GM23338 (cell line): ENCODE results near the gene HHAT. TPM values are rescaled to one million over a fixed set of nuclear protein-coding genes. Genes with fewer than 3 reads are reported as not detected.

ENCODE experiments used
- ATAC-seq: fragments of 200-7000 bp; cut with Tn5 transposase; 3 replicates; pipeline ENCODE4 v1.9.1; 2020
- DNase-seq: peaks from one replicate; pipeline ENCODE4 v3.0.0-alpha.2; 2015; ENCODE audit warnings: low spot score
- H2AFZ ChIP-seq: fragments of 200-600 bp; sonication (generic); 2 replicates; pipeline ENCODE4 v1.8.0; 2016; ENCODE audit warnings: antibody characterized with exemption, mild to moderate bottlenecking, moderate library complexity
- H3F3A ChIP-seq: fragments of 200-600 bp; sonication (generic); replicated peaks from 2 replicates; pipeline ENCODE4 v1.8.0; 2017; ENCODE audit warnings: antibody characterized with exemption, mixed run types, low read depth
- H3K27ac ChIP-seq: fragments of 200-600 bp; sonication (generic); 2 replicates; pipeline ENCODE4 v1.6.1; 2016; ENCODE audit warnings: low read depth
- H3K27me3 ChIP-seq: fragments of 200-600 bp; sonication (generic); 2 replicates; pipeline ENCODE4 v1.8.0; 2016; ENCODE audit warnings: mild to moderate bottlenecking, mixed run types, moderate library complexity; ENCODE audit not compliant: insufficient read depth
- H3K36me3 ChIP-seq: fragments of 200-600 bp; sonication (generic); 2 replicates; pipeline ENCODE4 v1.8.0; 2016; ENCODE audit warnings: mild to moderate bottlenecking; ENCODE audit not compliant: insufficient read depth
- H3K4me1 ChIP-seq: fragments of 200-600 bp; sonication (generic); 2 replicates; pipeline ENCODE4 v1.8.0; 2016; ENCODE audit warnings: mild to moderate bottlenecking, moderate library complexity; ENCODE audit not compliant: insufficient read depth
- H3K4me2 ChIP-seq: fragments of 200-600 bp; sonication (generic); 2 replicates; pipeline ENCODE4 v1.7.1; 2017; ENCODE audit warnings: mixed run types
- H3K4me3 ChIP-seq: fragments of 200-600 bp; sonication (generic); 2 replicates; pipeline ENCODE4 v1.6.1; 2016; ENCODE audit warnings: mixed run types
- H3K79me2 ChIP-seq: fragments of 200-600 bp; sonication (generic); replicated peaks from 2 replicates; pipeline ENCODE4 v1.8.0; 2017; ENCODE audit warnings: mild to moderate bottlenecking; ENCODE audit not compliant: insufficient read depth
- H3K9me2 ChIP-seq: fragments of 200-600 bp; sonication (generic); 2 replicates; pipeline ENCODE4 v1.8.0; 2017; ENCODE audit not compliant: insufficient read depth
- H4K20me1 ChIP-seq: fragments of 200-600 bp; sonication (generic); replicated peaks from 2 replicates; pipeline ENCODE4 v1.8.0; 2017; ENCODE audit warnings: mild to moderate bottlenecking; ENCODE audit not compliant: insufficient read depth
- H3K27ac Mint-ChIP-seq: 2 replicates; pipeline ENCODE4 v1.8.0; 2020; ENCODE audit warnings: inconsistent platforms, mild to moderate bottlenecking, moderate library complexity, mixed read lengths
- H3K27me3 Mint-ChIP-seq: 3 replicates; pipeline ENCODE4 v1.8.0; 2022; ENCODE audit warnings: low read depth, mild to moderate bottlenecking, moderate library complexity, mixed read lengths, inconsistent platforms; ENCODE audit not compliant: insufficient read depth, poor library complexity
- H3K36me3 Mint-ChIP-seq: 3 replicates; pipeline ENCODE4 v1.8.0; 2021; ENCODE audit warnings: low read depth, mild to moderate bottlenecking, inconsistent platforms, moderate library complexity, mixed read lengths
- H3K4me1 Mint-ChIP-seq: 3 replicates; pipeline ENCODE4 v1.8.0; 2020; ENCODE audit warnings: mild to moderate bottlenecking, inconsistent platforms, mixed read lengths
- H3K4me3 Mint-ChIP-seq: 3 replicates; pipeline ENCODE4 v1.8.0; 2021; ENCODE audit warnings: moderate library complexity, mild to moderate bottlenecking, inconsistent platforms, mixed read lengths
- H3K9me3 Mint-ChIP-seq: 3 replicates; pipeline ENCODE4 v1.8.0; 2020; ENCODE audit warnings: moderate library complexity, mild to moderate bottlenecking, inconsistent platforms, mixed read lengths
- CREB1 ChIP-seq: fragments of 250-450 bp; sonication (Bioruptor Pico); IDR thresholded peaks from 2 replicates; pipeline ENCODE4 v1.5.0; 2020; ENCODE audit warnings: low read depth, mild to moderate bottlenecking, moderate library complexity
- ETS1 ChIP-seq: IDR thresholded peaks from 2 replicates; pipeline ENCODE4 v1.6.1; 2016; ENCODE audit warnings: antibody characterized with exemption
- EZH2 ChIP-seq: fragments of 200-600 bp; sonication (generic); IDR thresholded peaks from one replicate; pipeline ENCODE4 v1.8.0; 2017; ENCODE audit warnings: antibody characterized with exemption, mild to moderate bottlenecking, low read depth; ENCODE audit not compliant: unreplicated experiment
- EZH2phosphoT487 ChIP-seq: fragments of 200-600 bp; sonication (generic); IDR thresholded peaks from one replicate; pipeline ENCODE4 v1.8.1; 2018; ENCODE audit warnings: antibody characterized with exemption; ENCODE audit not compliant: unreplicated experiment
- JUNB ChIP-seq: IDR thresholded peaks from one replicate; pipeline ENCODE4 v1.6.1; 2016; ENCODE audit warnings: antibody characterized with exemption; ENCODE audit not compliant: unreplicated experiment
- NANOG ChIP-seq: IDR thresholded peaks from 2 replicates; pipeline ENCODE4 v1.6.1; 2016; ENCODE audit warnings: antibody characterized with exemption, borderline replicate concordance
- POLR2AphosphoS5 ChIP-seq: IDR thresholded peaks from 2 replicates; pipeline ENCODE4 v1.6.1; 2016; ENCODE audit warnings: antibody characterized with exemption, low read depth
- STAT1 ChIP-seq: IDR thresholded peaks from one replicate; pipeline ENCODE4 v1.6.1; 2016; ENCODE audit warnings: antibody characterized with exemption; ENCODE audit not compliant: unreplicated experiment
- ZNF114 ChIP-seq: fragments of 250-450 bp; sonication (Bioruptor Pico); IDR thresholded peaks from 2 replicates; pipeline ENCODE4 v1.5.0; 2020; ENCODE audit warnings: mild to moderate bottlenecking, moderate library complexity
- ZNF331 ChIP-seq: fragments of 250-450 bp; sonication (Bioruptor Pico); IDR thresholded peaks from 2 replicates; pipeline ENCODE4 v1.5.0; 2020; ENCODE audit warnings: low read depth, mild to moderate bottlenecking, moderate library complexity
- polyA plus RNA-seq: library from polyadenylated mRNA; unstranded; fragments of >200 nt; fragmentation: Nextera tagmentation; extraction: Ambion mirVana; gene quantifications from 2 replicates; pipeline ENCODE4 v1.2.1, GENCODE V29; 2016
- total RNA-seq: library from RNA; depleted of rRNA; stranded (reverse); fragments of >200 nt; shearing (Covaris generic); gene quantifications from 2 replicates; pipeline ENCODE4 v1.2.3, GENCODE V29; 2014
- TF ChIP-seq, protein P1 (sequence below), 2 experiments: fragments of 200-600 bp in 1 of 2; sonication (generic) in 1 of 2; conservative IDR thresholded peaks; 2 replicates each; pipeline versions ENCODE4 v1.5.1 to v1.6.1; 2016 to 2017; ENCODE audit warnings: antibody characterized with exemption in 2 of 2, low read depth in 2 of 2, mild to moderate bottlenecking in 2 of 2, moderate library complexity in 1 of 2
- TF ChIP-seq, protein P2 (sequence below): IDR thresholded peaks from one replicate; pipeline ENCODE4 v1.6.1; 2018; ENCODE audit warnings: antibody characterized with exemption; ENCODE audit not compliant: unreplicated experiment
- TF ChIP-seq, protein P3 (sequence below): fragments of 250-450 bp; sonication (Bioruptor Pico); IDR thresholded peaks from 2 replicates; pipeline ENCODE4 v1.5.0; 2020; ENCODE audit warnings: mild to moderate bottlenecking, moderate library complexity

HHAT gene
- total and polyA plus RNA-seq, 2 experiments from 2014 or later = 0.11 to 0.66 TPM

- Histone ChIP-seq H2AFZ (no peak overlapping the region), H3K4me2 (no peak overlapping the region), H3K4me3 (no peak overlapping the region), H3K36me3 (no peaks in the 10 kb centered on the region), H3K27me3 (no peaks in the 10 kb centered on the region), H3K27ac (no peak overlapping the region), H3F3A (no peaks in the 10 kb centered on the region), H3K79me2 (no peaks in the 10 kb centered on the region), H3K4me1 (no peaks in the 10 kb centered on the region), H4K20me1 (no peaks in the 10 kb centered on the region), H3K9me2 (no peaks in the 10 kb centered on the region)
- TF ChIP-seq EZH2 = no peak
- TF ChIP-seq, protein P1, sequence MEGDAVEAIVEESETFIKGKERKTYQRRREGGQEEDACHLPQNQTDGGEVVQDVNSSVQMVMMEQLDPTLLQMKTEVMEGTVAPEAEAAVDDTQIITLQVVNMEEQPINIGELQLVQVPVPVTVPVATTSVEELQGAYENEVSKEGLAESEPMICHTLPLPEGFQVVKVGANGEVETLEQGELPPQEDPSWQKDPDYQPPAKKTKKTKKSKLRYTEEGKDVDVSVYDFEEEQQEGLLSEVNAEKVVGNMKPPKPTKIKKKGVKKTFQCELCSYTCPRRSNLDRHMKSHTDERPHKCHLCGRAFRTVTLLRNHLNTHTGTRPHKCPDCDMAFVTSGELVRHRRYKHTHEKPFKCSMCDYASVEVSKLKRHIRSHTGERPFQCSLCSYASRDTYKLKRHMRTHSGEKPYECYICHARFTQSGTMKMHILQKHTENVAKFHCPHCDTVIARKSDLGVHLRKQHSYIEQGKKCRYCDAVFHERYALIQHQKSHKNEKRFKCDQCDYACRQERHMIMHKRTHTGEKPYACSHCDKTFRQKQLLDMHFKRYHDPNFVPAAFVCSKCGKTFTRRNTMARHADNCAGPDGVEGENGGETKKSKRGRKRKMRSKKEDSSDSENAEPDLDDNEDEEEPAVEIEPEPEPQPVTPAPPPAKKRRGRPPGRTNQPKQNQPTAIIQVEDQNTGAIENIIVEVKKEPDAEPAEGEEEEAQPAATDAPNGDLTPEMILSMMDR (conservative IDR thresholded peaks at IDR 0.05; ENCODE audit: low read depth in 2 of 2) = no peak
- TF ChIP-seq ETS1 = no peak
- no peak for TF ChIP-seq ZNF331 (CRISPR knock-in tag)
- TF ChIP-seq CREB1 (CRISPR knock-in tag) = no peak
- TF ChIP-seq STAT1 = no peak
- no peak for TF ChIP-seq JUNB
- TF ChIP-seq, protein P2, sequence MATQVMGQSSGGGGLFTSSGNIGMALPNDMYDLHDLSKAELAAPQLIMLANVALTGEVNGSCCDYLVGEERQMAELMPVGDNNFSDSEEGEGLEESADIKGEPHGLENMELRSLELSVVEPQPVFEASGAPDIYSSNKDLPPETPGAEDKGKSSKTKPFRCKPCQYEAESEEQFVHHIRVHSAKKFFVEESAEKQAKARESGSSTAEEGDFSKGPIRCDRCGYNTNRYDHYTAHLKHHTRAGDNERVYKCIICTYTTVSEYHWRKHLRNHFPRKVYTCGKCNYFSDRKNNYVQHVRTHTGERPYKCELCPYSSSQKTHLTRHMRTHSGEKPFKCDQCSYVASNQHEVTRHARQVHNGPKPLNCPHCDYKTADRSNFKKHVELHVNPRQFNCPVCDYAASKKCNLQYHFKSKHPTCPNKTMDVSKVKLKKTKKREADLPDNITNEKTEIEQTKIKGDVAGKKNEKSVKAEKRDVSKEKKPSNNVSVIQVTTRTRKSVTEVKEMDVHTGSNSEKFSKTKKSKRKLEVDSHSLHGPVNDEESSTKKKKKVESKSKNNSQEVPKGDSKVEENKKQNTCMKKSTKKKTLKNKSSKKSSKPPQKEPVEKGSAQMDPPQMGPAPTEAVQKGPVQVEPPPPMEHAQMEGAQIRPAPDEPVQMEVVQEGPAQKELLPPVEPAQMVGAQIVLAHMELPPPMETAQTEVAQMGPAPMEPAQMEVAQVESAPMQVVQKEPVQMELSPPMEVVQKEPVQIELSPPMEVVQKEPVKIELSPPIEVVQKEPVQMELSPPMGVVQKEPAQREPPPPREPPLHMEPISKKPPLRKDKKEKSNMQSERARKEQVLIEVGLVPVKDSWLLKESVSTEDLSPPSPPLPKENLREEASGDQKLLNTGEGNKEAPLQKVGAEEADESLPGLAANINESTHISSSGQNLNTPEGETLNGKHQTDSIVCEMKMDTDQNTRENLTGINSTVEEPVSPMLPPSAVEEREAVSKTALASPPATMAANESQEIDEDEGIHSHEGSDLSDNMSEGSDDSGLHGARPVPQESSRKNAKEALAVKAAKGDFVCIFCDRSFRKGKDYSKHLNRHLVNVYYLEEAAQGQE = no peak
- no peak for TF ChIP-seq POLR2AphosphoS5
- TF ChIP-seq, protein P3, sequence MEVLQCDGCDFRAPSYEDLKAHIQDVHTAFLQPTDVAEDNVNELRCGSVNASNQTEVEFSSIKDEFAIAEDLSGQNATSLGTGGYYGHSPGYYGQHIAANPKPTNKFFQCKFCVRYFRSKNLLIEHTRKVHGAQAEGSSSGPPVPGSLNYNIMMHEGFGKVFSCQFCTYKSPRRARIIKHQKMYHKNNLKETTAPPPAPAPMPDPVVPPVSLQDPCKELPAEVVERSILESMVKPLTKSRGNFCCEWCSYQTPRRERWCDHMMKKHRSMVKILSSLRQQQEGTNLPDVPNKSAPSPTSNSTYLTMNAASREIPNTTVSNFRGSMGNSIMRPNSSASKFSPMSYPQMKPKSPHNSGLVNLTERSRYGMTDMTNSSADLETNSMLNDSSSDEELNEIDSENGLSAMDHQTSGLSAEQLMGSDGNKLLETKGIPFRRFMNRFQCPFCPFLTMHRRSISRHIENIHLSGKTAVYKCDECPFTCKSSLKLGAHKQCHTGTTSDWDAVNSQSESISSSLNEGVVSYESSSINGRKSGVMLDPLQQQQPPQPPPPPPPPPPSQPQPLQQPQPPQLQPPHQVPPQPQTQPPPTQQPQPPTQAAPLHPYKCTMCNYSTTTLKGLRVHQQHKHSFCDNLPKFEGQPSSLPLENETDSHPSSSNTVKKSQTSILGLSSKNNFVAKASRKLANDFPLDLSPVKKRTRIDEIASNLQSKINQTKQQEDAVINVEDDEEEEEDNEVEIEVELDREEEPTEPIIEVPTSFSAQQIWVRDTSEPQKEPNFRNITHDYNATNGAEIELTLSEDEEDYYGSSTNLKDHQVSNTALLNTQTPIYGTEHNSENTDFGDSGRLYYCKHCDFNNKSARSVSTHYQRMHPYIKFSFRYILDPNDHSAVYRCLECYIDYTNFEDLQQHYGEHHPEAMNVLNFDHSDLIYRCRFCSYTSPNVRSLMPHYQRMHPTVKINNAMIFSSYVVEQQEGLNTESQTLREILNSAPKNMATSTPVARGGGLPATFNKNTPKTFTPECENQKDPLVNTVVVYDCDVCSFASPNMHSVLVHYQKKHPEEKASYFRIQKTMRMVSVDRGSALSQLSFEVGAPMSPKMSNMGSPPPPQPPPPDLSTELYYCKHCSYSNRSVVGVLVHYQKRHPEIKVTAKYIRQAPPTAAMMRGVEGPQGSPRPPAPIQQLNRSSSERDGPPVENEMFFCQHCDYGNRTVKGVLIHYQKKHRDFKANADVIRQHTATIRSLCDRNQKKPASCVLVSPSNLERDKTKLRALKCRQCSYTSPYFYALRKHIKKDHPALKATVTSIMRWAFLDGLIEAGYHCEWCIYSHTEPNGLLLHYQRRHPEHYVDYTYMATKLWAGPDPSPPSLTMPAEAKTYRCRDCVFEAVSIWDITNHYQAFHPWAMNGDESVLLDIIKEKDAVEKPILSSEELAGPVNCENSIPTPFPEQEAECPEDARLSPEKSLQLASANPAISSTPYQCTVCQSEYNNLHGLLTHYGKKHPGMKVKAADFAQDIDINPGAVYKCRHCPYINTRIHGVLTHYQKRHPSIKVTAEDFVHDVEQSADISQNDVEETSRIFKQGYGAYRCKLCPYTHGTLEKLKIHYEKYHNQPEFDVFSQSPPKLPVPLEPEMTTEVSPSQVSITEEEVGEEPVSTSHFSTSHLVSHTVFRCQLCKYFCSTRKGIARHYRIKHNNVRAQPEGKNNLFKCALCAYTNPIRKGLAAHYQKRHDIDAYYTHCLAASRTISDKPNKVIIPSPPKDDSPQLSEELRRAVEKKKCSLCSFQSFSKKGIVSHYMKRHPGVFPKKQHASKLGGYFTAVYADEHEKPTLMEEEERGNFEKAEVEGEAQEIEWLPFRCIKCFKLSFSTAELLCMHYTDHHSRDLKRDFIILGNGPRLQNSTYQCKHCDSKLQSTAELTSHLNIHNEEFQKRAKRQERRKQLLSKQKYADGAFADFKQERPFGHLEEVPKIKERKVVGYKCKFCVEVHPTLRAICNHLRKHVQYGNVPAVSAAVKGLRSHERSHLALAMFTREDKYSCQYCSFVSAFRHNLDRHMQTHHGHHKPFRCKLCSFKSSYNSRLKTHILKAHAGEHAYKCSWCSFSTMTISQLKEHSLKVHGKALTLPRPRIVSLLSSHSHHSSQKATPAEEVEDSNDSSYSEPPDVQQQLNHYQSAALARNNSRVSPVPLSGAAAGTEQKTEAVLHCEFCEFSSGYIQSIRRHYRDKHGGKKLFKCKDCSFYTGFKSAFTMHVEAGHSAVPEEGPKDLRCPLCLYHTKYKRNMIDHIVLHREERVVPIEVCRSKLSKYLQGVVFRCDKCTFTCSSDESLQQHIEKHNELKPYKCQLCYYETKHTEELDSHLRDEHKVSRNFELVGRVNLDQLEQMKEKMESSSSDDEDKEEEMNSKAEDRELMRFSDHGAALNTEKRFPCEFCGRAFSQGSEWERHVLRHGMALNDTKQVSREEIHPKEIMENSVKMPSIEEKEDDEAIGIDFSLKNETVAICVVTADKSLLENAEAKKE (CRISPR knock-in tag) = no peak
- no peak for TF ChIP-seq EZH2phosphoT487
- TF ChIP-seq NANOG = no peak
- no peak for TF ChIP-seq ZNF114
- DNase-seq = no peak
- H3K27ac Mint-ChIP-seq = no peak overlapping the region
- no peaks in the 10 kb centered on the region for H3K36me3 Mint-ChIP-seq
- H3K27me3 Mint-ChIP-seq = peaks cover 2% of the 10 kb centered on the region
- ATAC-seq = no peak
- H3K4me3 Mint-ChIP-seq = no peak overlapping the region
- no peaks in the 10 kb centered on the region for H3K9me3 Mint-ChIP-seq
- no peaks in the 10 kb centered on the region for H3K4me1 Mint-ChIP-seq
Observed at GRCh38 chr1:210600421-210601159, 271.9 kb downstream of the HHAT start.
